ENCODE measurements around the gene LRGUK. TPM values are rescaled to one million over a fixed set of nuclear protein-coding genes. Genes with fewer than 3 reads are reported as not detected.

The LRGUK gene
- total RNA-seq, 1 experiment from 2014 or later = 1.5 TPM

- H3K4me2 ChIP-seq (ENCODE audit: insufficient read depth, insufficient read length, low read length) = no peak overlapping the region
- no peaks in the 10 kb centered on the region for H3K9me3 Mint-ChIP-seq
- no peak overlapping the region for H2BK15ac ChIP-seq (ENCODE audit: low read depth, low read length)
- no peaks in the 10 kb centered on the region for H3K4me1 ChIP-seq (ENCODE audit: insufficient read depth, low read length)
- H3K4ac ChIP-seq (ENCODE audit: low read depth, low read length) = no peak overlapping the region
- WGBS (ENCODE audit: extremely low coverage, insufficient read length, low lambda C conversion rate) = no CpG with 5 or more reads among the region's 6 CpGs
- no peaks in the 10 kb centered on the region for H3K27me3 Mint-ChIP-seq (ENCODE audit: low read depth)
- no peak overlapping the region for H3K23ac ChIP-seq (ENCODE audit: insufficient read length, low read depth, low read length)
- H3K18ac ChIP-seq (ENCODE audit: insufficient read length, low read depth, low read length) = no peak overlapping the region
- no peaks in the 10 kb centered on the region for H3K36me3 Mint-ChIP-seq (ENCODE audit: insufficient read depth in 1 of 3, low read depth in 3 of 3)
- H4K5ac ChIP-seq (ENCODE audit: insufficient read length, low read depth, low read length) = no peak overlapping the region
- H4K8ac ChIP-seq (replicated peaks; ENCODE audit: insufficient read length, low read depth, low read length) = no peak overlapping the region
- H3K79me1 ChIP-seq (ENCODE audit: insufficient read depth, low read depth, low read length, poor library complexity, severe bottlenecking) = no peaks in the 10 kb centered on the region
- H2BK120ac ChIP-seq (ENCODE audit: low read depth, low read length, poor library complexity, severe bottlenecking) = no peak overlapping the region
- H3K27ac Mint-ChIP-seq = no peak overlapping the region
- H3K56ac ChIP-seq (ENCODE audit: insufficient read length, low read depth, low read length) = no peak overlapping the region
- H2BK20ac ChIP-seq (ENCODE audit: low read depth, low read length, poor library complexity, severe bottlenecking) = no peak overlapping the region
- TF ChIP-seq, protein P1, sequence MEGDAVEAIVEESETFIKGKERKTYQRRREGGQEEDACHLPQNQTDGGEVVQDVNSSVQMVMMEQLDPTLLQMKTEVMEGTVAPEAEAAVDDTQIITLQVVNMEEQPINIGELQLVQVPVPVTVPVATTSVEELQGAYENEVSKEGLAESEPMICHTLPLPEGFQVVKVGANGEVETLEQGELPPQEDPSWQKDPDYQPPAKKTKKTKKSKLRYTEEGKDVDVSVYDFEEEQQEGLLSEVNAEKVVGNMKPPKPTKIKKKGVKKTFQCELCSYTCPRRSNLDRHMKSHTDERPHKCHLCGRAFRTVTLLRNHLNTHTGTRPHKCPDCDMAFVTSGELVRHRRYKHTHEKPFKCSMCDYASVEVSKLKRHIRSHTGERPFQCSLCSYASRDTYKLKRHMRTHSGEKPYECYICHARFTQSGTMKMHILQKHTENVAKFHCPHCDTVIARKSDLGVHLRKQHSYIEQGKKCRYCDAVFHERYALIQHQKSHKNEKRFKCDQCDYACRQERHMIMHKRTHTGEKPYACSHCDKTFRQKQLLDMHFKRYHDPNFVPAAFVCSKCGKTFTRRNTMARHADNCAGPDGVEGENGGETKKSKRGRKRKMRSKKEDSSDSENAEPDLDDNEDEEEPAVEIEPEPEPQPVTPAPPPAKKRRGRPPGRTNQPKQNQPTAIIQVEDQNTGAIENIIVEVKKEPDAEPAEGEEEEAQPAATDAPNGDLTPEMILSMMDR (conservative IDR thresholded peaks at IDR 0.05) = no peak
- no peak overlapping the region for H4K91ac ChIP-seq (ENCODE audit: insufficient read length, low read depth, low read length)
- H3T11ph ChIP-seq (ENCODE audit: low read length) = no peak overlapping the region
- H3K23me2 ChIP-seq (ENCODE audit: insufficient read length, low read depth, low read length, poor library complexity, severe bottlenecking) = no peaks in the 10 kb centered on the region
- H3K9ac ChIP-seq (ENCODE audit: extremely low read depth, insufficient read length, low read length) = no peak overlapping the region
- H2AFZ ChIP-seq (ENCODE audit: low read length) = no peak overlapping the region
- no peak overlapping the region for H3K14ac ChIP-seq (ENCODE audit: insufficient read depth, low read length)
- peaks cover 6 to 7% of the 10 kb centered on the region in 2 experiments; a peak in 3 of 4 replicates for H3K4me1 Mint-ChIP-seq
- H2BK12ac ChIP-seq (ENCODE audit: insufficient read length, low read depth, low read length) = no peak overlapping the region
- H3K79me2 ChIP-seq (ENCODE audit: insufficient read depth, low read length) = no peaks in the 10 kb centered on the region
- no peak overlapping the region for H3K27ac ChIP-seq (ENCODE audit: insufficient read length, low read depth, low read length)
- H2BK5ac ChIP-seq (ENCODE audit: insufficient read length, low read length) = no peak overlapping the region
- H4K20me1 ChIP-seq (ENCODE audit: control insufficient read depth, insufficient read depth, insufficient read length) = no peaks in the 10 kb centered on the region
- H3K4me3 Mint-ChIP-seq = no peak overlapping the region
- H3K27me3 ChIP-seq (ENCODE audit: insufficient read depth, low read length) = no peaks in the 10 kb centered on the region
- no peak overlapping the region for H2AK5ac ChIP-seq (ENCODE audit: insufficient read length, low read length)
- H3K9me3 ChIP-seq (ENCODE audit: control insufficient read depth, low read depth, low read length) = no peaks in the 10 kb centered on the region
- no peak for DNase-seq
These were observed 156.9 kb downstream of the LRGUK start for GRCh38 chr7:134284011-134284410.
